Thoracic aorta (tissue), 2 donors: ENCODE data around the gene KCTD8. TPM values are rescaled to one million over a fixed set of nuclear protein-coding genes. Genes with fewer than 3 reads are reported as not detected.

Source experiments
- ATAC-seq: fragments of 150-250 bp; one replicate; pipeline ENCODE4 v1.8.0; 2017; ENCODE audit warnings: low read depth; ENCODE audit not compliant: insufficient number of reproducible peaks, low FRiP score
- DNase-seq: peaks from one replicate; pipeline ENCODE4 v3.0.0-alpha.2; 2020; ENCODE audit warnings: low spot score
- H3K27ac ChIP-seq, 2 donors: fragments of 200-600 bp; sonication (generic); 1 replicate in 1 of 2; 2 replicates in 1 of 2; pipeline ENCODE4 v1.5.1; 2016; ENCODE audit warnings: mild to moderate bottlenecking in 2 of 2, moderate library complexity in 2 of 2
- H3K27me3 ChIP-seq: fragments of 200-600 bp; sonication (generic); replicated peaks from 2 replicates; pipeline ENCODE4 v1.6.0; 2016; ENCODE audit warnings: mild to moderate bottlenecking; ENCODE audit not compliant: insufficient read depth
- H3K36me3 ChIP-seq: fragments of 200-600 bp; sonication (generic); one replicate; pipeline ENCODE4 v1.5.1; 2016
- H3K4me1 ChIP-seq, 2 donors: fragments of 200-600 bp; sonication (generic); 1 replicate in 1 of 2; 2 replicates in 1 of 2; pipeline versions ENCODE4 v1.5.1 to v1.6.0; 2016; ENCODE audit warnings: low read depth in 2 of 2, mild to moderate bottlenecking in 1 of 2; ENCODE audit not compliant: control insufficient read depth in 1 of 2
- H3K4me3 ChIP-seq: fragments of 200-600 bp; sonication (generic); 2 replicates; pipeline ENCODE4 v1.5.1; 2016; ENCODE audit warnings: mild to moderate bottlenecking
- H3K9me3 ChIP-seq: fragments of 200-600 bp; sonication (generic); 2 replicates; pipeline ENCODE4 v1.5.1; 2016
- CTCF ChIP-seq: fragments of 200-600 bp; sonication (generic); IDR thresholded peaks from one replicate; pipeline ENCODE4 v1.5.1; 2019; ENCODE audit warnings: antibody characterized with exemption
- total RNA-seq, 2 donors: library from RNA; depleted of rRNA; stranded (reverse); fragments of >200 nt; gene quantifications; one replicate each; pipeline versions ENCODE4 v1.1.0 to v1.2.3, GENCODE V29; 2016

KCTD8 gene
- total RNA-seq, 2 donors from 2014 or later, result 1.8 to 4.2 TPM

GRCh38 chr4:44165938-44166337 is 282.7 kb downstream of the KCTD8 start:
- Histone ChIP-seq H3K27ac (no peak overlapping the region), H3K36me3 (no peaks in the 10 kb centered on the region), H3K27me3 (no peaks in the 10 kb centered on the region), H3K4me1 (no peaks in the 10 kb centered on the region), H3K9me3 (no peaks in the 10 kb centered on the region), H3K4me3 (no peak overlapping the region)
- no peak for TF ChIP-seq CTCF
- ATAC-seq, result no peak
- no peak for DNase-seq

- H3K4me3 ChIP-seq, result no peak overlapping the region
- no peaks in the 10 kb centered on the region for H3K4me1 ChIP-seq
- no peak overlapping the region for H3K27ac ChIP-seq
- no peak for TF ChIP-seq CTCF
- H3K36me3 ChIP-seq, result no peaks in the 10 kb centered on the region
- DNase-seq (no peak), ATAC-seq (no peak)
- H3K9me3 ChIP-seq, result no peaks in the 10 kb centered on the region
- no peaks in the 10 kb centered on the region for H3K27me3 ChIP-seq
These were observed 285.9 kb downstream of the KCTD8 start for GRCh38 chr4:44162538-44163270.

GRCh38 chr4:44161756-44162155 is 286.9 kb downstream of the KCTD8 start:
- H3K9me3 ChIP-seq, result no peaks in the 10 kb centered on the region
- no peak overlapping the region for H3K4me3 ChIP-seq
- H3K27ac ChIP-seq, result no peak overlapping the region
- ATAC-seq (no peak), DNase-seq (no peak)
- H3K27me3 ChIP-seq, result no peaks in the 10 kb centered on the region
- no peaks in the 10 kb centered on the region for H3K4me1 ChIP-seq
- no peaks in the 10 kb centered on the region for H3K36me3 ChIP-seq
- no peak for TF ChIP-seq CTCF

GRCh38 chr4:44160776-44161367 is 287.7 kb downstream of the KCTD8 start:
- H3K27me3 ChIP-seq, result no peaks in the 10 kb centered on the region

More at GRCh38 chr4:44160776-44161367, 287.7 kb downstream of the KCTD8 start:
- Histone ChIP-seq H3K9me3 (no peaks in the 10 kb centered on the region), H3K4me1 (no peaks in the 10 kb centered on the region), H3K36me3 (no peaks in the 10 kb centered on the region), H3K4me3 (no peak overlapping the region), H3K27ac (no peak overlapping the region)
- DNase-seq (no peak), ATAC-seq (no peak)
- no peak for TF ChIP-seq CTCF
